NOMO-1 treated with DMSO at 0.1 percent for 48 hours (cell line): ENCODE results near the gene ENOPH1.
"Not testable (repeated sequence)": the region's sequence is repeated elsewhere in the genome, so short reads cannot be mapped to it uniquely, and the experiment has no call there.

Experiments used
- DNase-seq: peaks from one replicate; lab custom pipeline; 2025; ENCODE audit not compliant: unreplicated experiment; lab: John Stamatoyannopoulos, UW

The ENOPH1 gene

GRCh38 chr4:82467471-82467870, 37.1 kb downstream of the ENOPH1 start:
- DNase-seq, result no peak

GRCh38 chr4:82469791-82470345, 39.5 kb downstream of the ENOPH1 start:
- no peak for DNase-seq

DNA sequence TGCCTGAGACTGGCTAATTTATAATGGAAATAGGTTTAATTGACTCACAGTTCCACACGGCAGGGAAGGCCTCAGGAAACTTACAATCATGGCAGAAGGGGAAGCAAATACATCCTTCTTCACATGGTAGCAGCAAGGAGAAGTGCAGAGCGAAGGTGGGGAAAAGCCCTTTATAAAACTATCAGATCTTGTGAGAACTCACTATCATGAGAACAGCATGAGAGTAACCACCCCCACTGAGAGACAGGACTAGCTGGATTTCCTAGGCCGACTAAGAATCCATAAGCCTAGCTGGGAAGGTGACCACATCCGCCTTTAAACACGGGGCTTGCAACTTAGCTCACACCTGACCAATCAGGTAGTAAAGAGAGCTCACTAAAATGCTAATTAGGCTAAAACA, 42.7 kb downstream of the ENOPH1 start:
- not testable (repeated sequence) for DNase-seq

- no peak for DNase-seq
Observed at GRCh38 chr4:82473621-82474164, 43.3 kb downstream of the ENOPH1 start.

- DNase-seq, result not testable (repeated sequence)
Observed at GRCh38 chr4:82475931-82476330, 45.5 kb downstream of the ENOPH1 start.

DNA sequence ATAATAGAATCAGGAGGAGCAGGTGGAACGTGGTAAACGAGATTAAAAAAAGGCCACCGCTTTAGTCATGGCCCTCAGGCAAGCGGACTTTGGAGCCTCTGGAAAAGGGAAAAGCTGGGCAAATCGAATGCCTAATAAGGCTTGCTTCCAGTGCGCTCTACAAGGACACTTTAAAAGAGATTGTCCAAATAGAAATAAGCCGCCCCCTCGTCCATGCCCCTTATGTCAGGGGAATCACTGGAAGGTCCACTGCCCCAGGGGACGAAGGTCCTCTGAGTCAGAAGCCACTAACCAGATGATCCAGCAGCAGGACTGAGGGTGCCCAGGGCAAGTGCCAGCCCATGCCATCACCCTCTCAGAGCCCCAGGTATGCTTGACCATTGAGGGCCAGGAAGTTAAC, 47.1 kb downstream of the ENOPH1 start:
- DNase-seq, result not testable (repeated sequence)

- no peak for DNase-seq
Observed at GRCh38 chr4:82479562-82479961, 49.2 kb downstream of the ENOPH1 start.

DNA sequence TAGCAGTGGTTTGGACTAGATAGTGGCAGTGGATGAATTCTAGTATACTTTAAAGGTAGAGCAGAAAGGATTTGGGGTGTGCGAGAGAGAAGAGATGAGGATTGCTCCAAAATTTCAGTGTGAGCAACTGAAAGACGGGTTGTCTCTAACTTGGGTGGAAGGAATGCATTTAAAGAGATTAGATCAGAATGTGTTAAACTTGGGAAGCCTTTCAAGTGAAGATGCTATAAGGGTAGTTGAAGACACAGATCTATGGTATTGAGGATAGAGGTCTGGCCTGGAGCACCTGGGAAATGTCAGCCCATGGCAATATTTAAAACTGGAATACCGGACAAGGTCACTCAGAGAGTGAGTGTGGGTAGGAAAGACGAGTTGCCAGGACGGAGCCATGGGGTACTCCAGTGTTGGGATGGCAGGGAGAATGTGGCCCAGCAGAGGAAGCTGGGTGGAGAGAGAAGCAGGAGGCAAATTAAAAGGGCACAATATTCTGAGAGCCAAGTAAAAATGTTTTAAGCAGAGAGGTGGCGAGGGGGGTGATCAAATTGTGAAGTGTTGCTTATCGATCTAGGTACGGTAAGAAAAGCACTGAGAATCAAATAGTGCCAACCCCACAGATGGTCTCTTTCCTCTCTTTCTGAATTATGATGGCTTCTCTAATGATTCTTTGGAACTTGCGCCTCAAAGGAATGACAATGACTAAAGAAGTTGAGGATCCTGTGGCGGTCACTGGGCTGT, 50.5 kb downstream of the ENOPH1 start:
- no peak for DNase-seq

- DNase-seq, result no peak
Observed at GRCh38 chr4:82481506-82481840, 51.1 kb downstream of the ENOPH1 start.

DNA sequence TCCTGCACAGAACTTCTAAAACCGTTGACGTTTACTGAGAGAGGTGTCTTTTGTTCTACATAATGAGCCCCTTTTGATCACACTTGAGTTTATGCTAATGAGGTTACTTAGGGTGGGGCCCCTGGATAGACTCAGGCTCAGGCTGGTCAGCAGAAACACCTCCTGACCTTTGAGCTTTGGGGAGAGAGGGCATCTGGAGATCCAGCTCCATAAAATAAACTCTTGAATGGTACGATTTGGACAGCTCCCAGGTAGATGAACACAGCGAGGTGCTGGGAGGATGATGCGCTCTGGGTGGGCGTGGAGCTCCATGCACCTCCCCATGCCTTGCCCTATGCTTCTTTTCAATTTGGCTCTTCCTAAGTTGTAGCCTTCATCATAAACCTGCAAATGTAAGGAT, 52.0 kb downstream of the ENOPH1 start:
- DNase-seq, result no peak

GRCh38 chr4:82484996-82485783, 54.8 kb downstream of the ENOPH1 start:
- no peak for DNase-seq

- no peak for DNase-seq
Observed at GRCh38 chr4:82489076-82489475, 58.7 kb downstream of the ENOPH1 start.

- no peak for DNase-seq
Observed at GRCh38 chr4:82489987-82490386, 59.6 kb downstream of the ENOPH1 start.

GRCh38 chr4:82491251-82491960, 61.0 kb downstream of the ENOPH1 start:
- DNase-seq, result no peak

DNA sequence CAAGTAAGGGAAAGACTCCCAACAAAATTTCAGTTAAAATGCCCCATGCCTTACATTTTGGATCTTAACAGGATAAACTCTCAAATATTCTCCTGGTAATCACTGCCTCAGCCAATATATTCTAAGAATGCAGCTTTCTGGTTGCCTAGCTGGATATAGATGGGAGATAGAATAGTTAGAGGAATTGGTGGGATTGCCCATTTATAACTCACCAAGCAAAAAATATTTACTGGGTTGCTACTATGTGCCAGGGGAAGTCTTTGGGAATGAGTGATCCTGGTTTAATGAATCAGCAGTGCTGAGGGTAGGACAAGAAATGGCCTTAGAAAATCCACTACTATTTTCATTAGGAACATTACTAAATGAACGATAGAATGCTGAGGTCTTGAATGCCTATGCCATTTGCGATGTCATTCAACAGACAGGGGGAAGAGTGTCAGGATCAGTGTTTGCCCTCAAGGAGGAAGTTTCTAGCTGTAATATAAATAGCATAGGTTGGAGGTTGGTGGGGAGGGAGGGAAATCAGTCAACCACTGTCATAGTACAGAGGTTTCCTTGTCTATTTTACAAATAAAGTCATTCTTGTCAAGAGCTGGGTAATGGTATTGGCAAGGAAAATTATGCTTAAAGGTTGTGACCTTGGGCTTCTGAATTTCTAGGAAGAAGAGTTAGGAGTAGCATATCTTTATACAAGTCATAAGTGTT, 63.5 kb downstream of the ENOPH1 start:
- DNase-seq, result peak; percentile 44

- no peak for DNase-seq
Observed at GRCh38 chr4:82495666-82496065, 65.3 kb downstream of the ENOPH1 start.

DNA sequence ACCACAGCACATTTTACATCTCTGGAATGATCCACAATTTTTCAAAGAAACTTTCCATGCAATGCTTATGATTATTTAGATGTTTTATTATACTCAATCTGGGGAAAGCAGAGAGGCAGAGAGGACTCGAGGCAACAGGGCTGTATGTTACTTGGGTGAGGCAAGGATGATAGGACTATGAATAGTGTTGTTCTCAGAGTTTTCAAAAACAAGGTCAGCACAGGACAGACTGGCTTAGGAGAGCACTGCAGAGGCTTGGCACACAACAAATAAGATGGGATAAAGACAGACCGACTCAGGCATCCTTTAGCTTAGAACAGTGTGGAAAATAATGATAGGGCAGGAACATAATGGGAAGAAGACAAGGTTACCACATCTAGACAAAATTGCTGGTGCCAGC, 66.0 kb downstream of the ENOPH1 start:
- no peak for DNase-seq

GRCh38 chr4:82499738-82500434, 69.5 kb downstream of the ENOPH1 start:
- DNase-seq, result no peak

GRCh38 chr4:82500435-82501153, 70.2 kb downstream of the ENOPH1 start:
- no peak for DNase-seq

- DNase-seq, result no peak
Observed at GRCh38 chr4:82501154-82501442, 70.7 kb downstream of the ENOPH1 start.
